Calu3 (cell line): ENCODE results near the gene SCFD2. TPM values are rescaled to one million over a fixed set of nuclear protein-coding genes. Genes with fewer than 3 reads are reported as not detected.
"Not testable (repeated sequence)": the region's sequence is repeated elsewhere in the genome, so short reads cannot be mapped to it uniquely, and the experiment has no call there.

Experiments used
- BruUV-seq: library from RNA; stranded (reverse); fragments of 400-500 nt; replicated peaks from 2 replicates; lab custom pipeline; 2021; lab: Mats Ljungman, UMichigan
- CTCF ChIA-PET: fragments of 300-600 bp; sonication (Branson Sonifier 250); formaldehyde crosslinking; loops from one replicate; lab custom pipeline; 2022; ENCODE audit warnings: antibody characterized with exemption; lab: Charles Lee
- DNase-seq: peaks from one replicate; pipeline ENCODE4 v3.0.0; 2022
- H3K27ac Mint-ChIP-seq: one replicate; pipeline ENCODE4 v1.8.0; 2022; ENCODE audit warnings: mixed read lengths; ENCODE audit not compliant: unreplicated experiment
- H3K27me3 Mint-ChIP-seq: one replicate; pipeline ENCODE4 v1.8.0; 2022; ENCODE audit warnings: mixed read lengths; ENCODE audit not compliant: unreplicated experiment
- H3K36me3 Mint-ChIP-seq: one replicate; pipeline ENCODE4 v1.8.0; 2022; ENCODE audit warnings: mild to moderate bottlenecking, moderate library complexity, mixed read lengths; ENCODE audit not compliant: insufficient read depth, unreplicated experiment
- H3K4me1 Mint-ChIP-seq: one replicate; pipeline ENCODE4 v1.8.0; 2022; ENCODE audit warnings: mild to moderate bottlenecking, low read depth, mixed read lengths; ENCODE audit not compliant: unreplicated experiment
- H3K4me3 Mint-ChIP-seq: one replicate; pipeline ENCODE4 v1.8.0; 2022; ENCODE audit warnings: mild to moderate bottlenecking, low read depth, moderate library complexity, mixed read lengths; ENCODE audit not compliant: unreplicated experiment
- H3K9me3 Mint-ChIP-seq: one replicate; pipeline ENCODE4 v1.8.0; 2022; ENCODE audit warnings: low read depth, mixed read lengths; ENCODE audit not compliant: unreplicated experiment
- CTCF ChIP-seq: fragments of 200-600 bp; IDR thresholded peaks from one replicate; pipeline ENCODE4 v1.8.0; 2022; ENCODE audit warnings: antibody characterized with exemption; ENCODE audit not compliant: unreplicated experiment
- intact Hi-C: fragments of 100-400 bp; cut with micrococcal nuclease; formaldehyde crosslinking; loops from one replicate; pipeline ENCODE4 v1.10.0; 2022; ENCODE audit not compliant: unreplicated experiment
- total RNA-seq: library from RNA; stranded (reverse); gene quantifications from 2 replicates; pipeline ENCODE4 v1.2.3, GENCODE V29; 2022

The SCFD2 gene
- total RNA-seq, 1 experiment from 2014 or later = 16.7 TPM

- H3K4me1 Mint-ChIP-seq, CTCF ChIA-PET, BruUV-seq, H3K9me3 Mint-ChIP-seq, H3K4me3 Mint-ChIP-seq, intact Hi-C loops, H3K36me3 Mint-ChIP-seq, H3K27ac Mint-ChIP-seq, DNase-seq, H3K27me3 Mint-ChIP-seq: not testable (repeated sequence)
These were observed 129.2 kb downstream of the SCFD2 start for GRCh38 chr4:53236624-53237023.

- CTCF ChIA-PET = no interaction called here
- no TSS peak for BruUV-seq
- TF ChIP-seq CTCF = no peak
- Mint-ChIP-seq H3K27me3 (no peaks in the 10 kb centered on the region), H3K4me3 (no peak overlapping the region), H3K4me1 (no peaks in the 10 kb centered on the region), H3K27ac (no peak overlapping the region), H3K36me3 (no peaks in the 10 kb centered on the region), H3K9me3 (no peaks in the 10 kb centered on the region)
- intact Hi-C loops = no loop called here
- DNase-seq = no peak
These were observed 130.3 kb downstream of the SCFD2 start for GRCh38 chr4:53235547-53235946.

- CTCF ChIA-PET = no interaction called here
- H3K9me3 Mint-ChIP-seq = no peaks in the 10 kb centered on the region
- intact Hi-C loops = no loop called here
- DNase-seq = no peak
- no peaks in the 10 kb centered on the region for H3K4me1 Mint-ChIP-seq
- no peaks in the 10 kb centered on the region for H3K27me3 Mint-ChIP-seq
- H3K36me3 Mint-ChIP-seq = no peaks in the 10 kb centered on the region
- no peak overlapping the region for H3K4me3 Mint-ChIP-seq
- no TSS peak for BruUV-seq
- no peak for TF ChIP-seq CTCF
- no peak overlapping the region for H3K27ac Mint-ChIP-seq
These were observed 131.2 kb downstream of the SCFD2 start for GRCh38 chr4:53234669-53235068.

GRCh38 chr4:53234111-53234510, 131.8 kb downstream of the SCFD2 start:
- CTCF ChIA-PET = no interaction called here
- intact Hi-C loops = no loop called here

More at GRCh38 chr4:53234111-53234510, 131.8 kb downstream of the SCFD2 start:
- Mint-ChIP-seq H3K36me3 (no peaks in the 10 kb centered on the region), H3K4me3 (no peak overlapping the region), H3K27ac (no peak overlapping the region), H3K27me3 (no peaks in the 10 kb centered on the region), H3K9me3 (no peaks in the 10 kb centered on the region), H3K4me1 (no peaks in the 10 kb centered on the region)
- BruUV-seq = no TSS peak
- no peak for TF ChIP-seq CTCF
- no peak for DNase-seq
